Measurements from ENCODE around the gene DNTTIP2. TPM values are rescaled to one million over a fixed set of nuclear protein-coding genes. Genes with fewer than 3 reads are reported as not detected.

The DNTTIP2 gene
- total RNA-seq, 1 donor: 40.2 TPM

- peak; percentile 18 for DNase-seq (ENCODE audit: low read depth)
- peak overlapping the region; percentile 80 for H3K4me3 ChIP-seq (ENCODE audit: low read depth, low read length)
- no peak for TF ChIP-seq CTCF (IDR thresholded peaks at IDR 0.05; ENCODE audit: insufficient read depth, low read length)
Measured at GRCh38 chr1:93908394-93909145, 29.6 kb upstream of the DNTTIP2 start.

- peak; percentile 76 for DNase-seq (ENCODE audit: low read depth)
- TF ChIP-seq CTCF (IDR thresholded peaks at IDR 0.05; ENCODE audit: insufficient read depth, low read length): no peak
- peak overlapping the region; percentile 80 for H3K4me3 ChIP-seq (ENCODE audit: low read depth, low read length)
Measured at GRCh38 chr1:93907718-93908117, 28.7 kb upstream of the DNTTIP2 start.

DNA sequence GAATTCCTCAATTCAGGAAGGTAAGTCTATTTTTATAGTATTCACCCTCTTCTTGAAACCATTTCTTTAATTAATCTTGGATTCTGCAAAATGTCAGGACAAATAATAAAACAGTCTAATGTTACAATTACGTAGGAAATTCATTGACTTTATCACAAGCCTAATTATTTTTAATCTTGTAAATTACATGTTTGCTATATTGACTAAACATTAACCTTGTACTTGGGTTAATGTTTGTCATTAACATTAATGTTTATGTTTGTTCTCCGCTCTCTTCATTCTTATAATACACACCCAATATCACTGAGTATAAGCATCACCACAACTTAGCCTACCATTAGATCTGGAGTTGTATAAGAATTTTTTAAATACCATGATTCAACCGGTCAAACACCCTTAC, 27.5 kb upstream of the DNTTIP2 start:
- H3K4me3 ChIP-seq (ENCODE audit: low read depth, low read length): peak overlapping the region; percentile 80
- no peak for DNase-seq (ENCODE audit: low read depth)
- no peak for TF ChIP-seq CTCF (IDR thresholded peaks at IDR 0.05; ENCODE audit: insufficient read depth, low read length)

- H3K4me3 ChIP-seq (ENCODE audit: low read depth, low read length): peak overlapping the region; percentile 10
- DNase-seq (ENCODE audit: low read depth): peak; percentile 61
- TF ChIP-seq CTCF (IDR thresholded peaks at IDR 0.05; ENCODE audit: insufficient read depth, low read length): no peak
Measured at GRCh38 chr1:93905734-93906133, 26.7 kb upstream of the DNTTIP2 start.

DNA sequence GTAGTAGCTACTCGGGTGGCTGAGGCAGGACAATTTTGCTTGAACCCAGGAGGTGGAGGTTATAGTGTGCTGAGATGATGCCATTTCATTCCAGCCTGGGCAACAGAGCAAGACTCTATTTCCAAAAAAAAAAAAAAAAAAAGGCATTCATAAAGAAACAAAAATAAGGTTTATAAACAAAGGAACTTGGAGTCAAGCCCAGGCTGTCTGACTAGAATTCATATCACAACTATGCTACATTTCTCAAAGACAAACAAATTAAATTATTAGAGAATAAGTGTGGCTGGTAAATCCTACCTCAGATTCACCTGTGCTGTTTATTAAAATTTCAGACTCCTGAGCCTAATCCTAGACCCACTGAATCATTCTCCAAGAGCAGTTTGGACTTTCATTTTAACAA, 26.0 kb upstream of the DNTTIP2 start:
- DNase-seq (ENCODE audit: low read depth): peak; percentile 53
- no peak for TF ChIP-seq CTCF (IDR thresholded peaks at IDR 0.05; ENCODE audit: insufficient read depth, low read length)
- no peak overlapping the region for H3K4me3 ChIP-seq (ENCODE audit: low read depth, low read length)

GRCh38 chr1:93904228-93904627, 25.2 kb upstream of the DNTTIP2 start:
- DNase-seq (ENCODE audit: low read depth): no peak
- H3K4me3 ChIP-seq (ENCODE audit: low read depth, low read length): no peak overlapping the region
- no peak for TF ChIP-seq CTCF (IDR thresholded peaks at IDR 0.05; ENCODE audit: insufficient read depth, low read length)
